H9 (cell line): ENCODE measurements around the gene DPH5. TPM values are rescaled to one million over a fixed set of nuclear protein-coding genes. Genes with fewer than 3 reads are reported as not detected.

Experiments
- DNase-seq: peaks from one replicate; pipeline ENCODE4 v3.0.0-alpha.2; 2017
- H2AFZ ChIP-seq: one replicate; pipeline ENCODE4 v1.6.1; 2013; ENCODE audit warnings: mild to moderate bottlenecking, low read length, control low read depth, moderate library complexity
- H2AK5ac ChIP-seq: 2 replicates; pipeline ENCODE4 v1.6.1; 2013; ENCODE audit warnings: low read length, control low read depth, mixed read lengths; ENCODE audit not compliant: insufficient read length
- H2BK120ac ChIP-seq: one replicate; pipeline ENCODE4 v1.6.1; 2013; ENCODE audit warnings: low read depth, mild to moderate bottlenecking, low read length, control low read depth, inconsistent platforms; ENCODE audit not compliant: poor library complexity, severe bottlenecking
- H2BK12ac ChIP-seq: 2 replicates; pipeline ENCODE4 v1.6.1; 2013; ENCODE audit warnings: low read length, control low read depth, mixed read lengths, low read depth; ENCODE audit not compliant: insufficient read length
- H2BK15ac ChIP-seq: 2 replicates; pipeline ENCODE4 v1.6.1; 2013; ENCODE audit warnings: low read depth, low read length, control low read depth
- H2BK20ac ChIP-seq: one replicate; pipeline ENCODE4 v1.6.1; 2013; ENCODE audit warnings: low read depth, mild to moderate bottlenecking, low read length, control low read depth, inconsistent platforms; ENCODE audit not compliant: poor library complexity, severe bottlenecking
- H2BK5ac ChIP-seq: 2 replicates; pipeline ENCODE4 v1.6.1; 2013; ENCODE audit warnings: low read length, control low read depth, mixed read lengths; ENCODE audit not compliant: insufficient read length
- H3K14ac ChIP-seq: 2 replicates; pipeline ENCODE4 v1.6.1; 2013; ENCODE audit warnings: low read length, control low read depth; ENCODE audit not compliant: insufficient read depth
- H3K18ac ChIP-seq: 2 replicates; pipeline ENCODE4 v1.6.1; 2013; ENCODE audit warnings: low read depth, mild to moderate bottlenecking, mixed read lengths, low read length, control low read depth; ENCODE audit not compliant: insufficient read length
- H3K23ac ChIP-seq: 2 replicates; pipeline ENCODE4 v1.6.1; 2013; ENCODE audit warnings: low read length, control low read depth, mixed read lengths, low read depth; ENCODE audit not compliant: insufficient read length
- H3K23me2 ChIP-seq: 2 replicates; pipeline ENCODE4 v1.6.1; 2013; ENCODE audit warnings: low read depth, mild to moderate bottlenecking, mixed read lengths, low read length, control low read depth; ENCODE audit not compliant: insufficient read length, poor library complexity, severe bottlenecking
- H3K27ac ChIP-seq: 2 replicates; pipeline ENCODE4 v1.5.1; 2013; ENCODE audit warnings: low read length, control low read depth, mixed read lengths, low read depth; ENCODE audit not compliant: insufficient read length
- H3K27me3 ChIP-seq: 2 replicates; pipeline ENCODE4 v1.6.1; 2013; ENCODE audit warnings: low read length, control low read depth, inconsistent platforms; ENCODE audit not compliant: insufficient read depth
- H3K4ac ChIP-seq: 2 replicates; pipeline ENCODE4 v1.6.1; 2013; ENCODE audit warnings: low read depth, mild to moderate bottlenecking, control low read depth, inconsistent platforms, low read length, moderate library complexity
- H3K4me1 ChIP-seq: 2 replicates; pipeline ENCODE4 v1.6.1; 2013; ENCODE audit warnings: low read length, control low read depth, inconsistent platforms; ENCODE audit not compliant: insufficient read depth
- H3K4me2 ChIP-seq: 2 replicates; pipeline ENCODE4 v1.6.1; 2013; ENCODE audit warnings: low read length, control low read depth, mixed read lengths; ENCODE audit not compliant: insufficient read length, insufficient read depth
- H3K56ac ChIP-seq: 2 replicates; pipeline ENCODE4 v1.6.1; 2013; ENCODE audit warnings: low read depth, mild to moderate bottlenecking, mixed read lengths, low read length, control low read depth; ENCODE audit not compliant: insufficient read length
- H3K79me1 ChIP-seq: 2 replicates; pipeline ENCODE4 v1.6.1; 2013; ENCODE audit warnings: low read depth, mild to moderate bottlenecking, moderate library complexity, low read length, control low read depth, inconsistent platforms; ENCODE audit not compliant: insufficient read depth, poor library complexity, severe bottlenecking
- H3K79me2 ChIP-seq: 2 replicates; pipeline ENCODE4 v1.6.1; 2013; ENCODE audit warnings: low read length, control low read depth, inconsistent platforms; ENCODE audit not compliant: insufficient read depth
- H3K9ac ChIP-seq: 2 replicates; pipeline ENCODE4 v1.6.1; 2013; ENCODE audit warnings: low read length, control low read depth, mixed read lengths; ENCODE audit not compliant: insufficient read length; ENCODE audit errors: extremely low read depth
- H3K9me3 ChIP-seq: one replicate; pipeline ENCODE4 v1.6.1; 2013; ENCODE audit warnings: low read depth, low read length, inconsistent platforms; ENCODE audit not compliant: control insufficient read depth
- H3T11ph ChIP-seq: one replicate; pipeline ENCODE4 v1.6.1; 2013; ENCODE audit warnings: mild to moderate bottlenecking, low read length, control low read depth, inconsistent platforms
- H4K20me1 ChIP-seq: one replicate; pipeline ENCODE4 v1.6.1; 2013; ENCODE audit not compliant: control insufficient read depth, insufficient read length, insufficient read depth
- H4K5ac ChIP-seq: 2 replicates; pipeline ENCODE4 v1.6.1; 2013; ENCODE audit warnings: low read depth, mild to moderate bottlenecking, mixed read lengths, low read length, control low read depth; ENCODE audit not compliant: insufficient read length
- H4K8ac ChIP-seq: replicated peaks from 2 replicates; pipeline ENCODE4 v1.6.1; 2013; ENCODE audit warnings: low read length, control low read depth, mixed read lengths, low read depth; ENCODE audit not compliant: insufficient read length
- H4K91ac ChIP-seq: 2 replicates; pipeline ENCODE4 v1.6.1; 2013; ENCODE audit warnings: low read depth, mild to moderate bottlenecking, moderate library complexity, mixed read lengths, low read length, control low read depth; ENCODE audit not compliant: insufficient read length
- H3K27ac Mint-ChIP-seq, 3 experiments: 2 replicates in 2 of 3; 3 replicates in 1 of 3; pipeline ENCODE4 v1.8.0; 2020 to 2021; ENCODE audit warnings: mixed read lengths in 3 of 3, mild to moderate bottlenecking in 1 of 3, moderate library complexity in 1 of 3
- H3K27me3 Mint-ChIP-seq: 2 replicates; pipeline ENCODE4 v1.8.0; 2021; ENCODE audit warnings: low read depth, mild to moderate bottlenecking, moderate library complexity, mixed read lengths
- H3K36me3 Mint-ChIP-seq, 3 experiments: 2 replicates in 2 of 3; 3 replicates in 1 of 3; pipeline ENCODE4 v1.8.0; 2020 to 2021; ENCODE audit warnings: low read depth in 3 of 3, mixed read lengths in 3 of 3; ENCODE audit not compliant: insufficient read depth in 1 of 3
- H3K4me1 Mint-ChIP-seq, 2 experiments: 2 replicates each; pipeline ENCODE4 v1.8.0; 2020; ENCODE audit warnings: mixed read lengths in 2 of 2
- H3K4me3 Mint-ChIP-seq, 2 experiments: 2 replicates in 1 of 2; 3 replicates in 1 of 2; pipeline ENCODE4 v1.8.0; 2020 to 2021; ENCODE audit warnings: mild to moderate bottlenecking in 2 of 2, mixed read lengths in 2 of 2, moderate library complexity in 1 of 2
- H3K9me3 Mint-ChIP-seq, 2 experiments: 2 replicates in 1 of 2; 3 replicates in 1 of 2; pipeline ENCODE4 v1.8.0; 2020; ENCODE audit warnings: mild to moderate bottlenecking in 2 of 2, mixed read lengths in 2 of 2, moderate library complexity in 1 of 2
- WGBS: extraction: QIAGEN DNeasy Blood & Tissue Kit; methylation state at CpG from one replicate; pipeline ENCODE4 v1.1.7; 2013; ENCODE audit warnings: missing lambda C conversion rate, low lambda C conversion rate, mixed read lengths; ENCODE audit not compliant: insufficient read length; ENCODE audit errors: extremely low coverage; 5-methylcytosine and 5-hydroxymethylcytosine counted together
- total RNA-seq: library from RNA; stranded (reverse); gene quantifications from 2 replicates; pipeline ENCODE4 v1.2.1, GENCODE V29; 2021
- TF ChIP-seq, protein P1 (sequence below): fragments of 200-600 bp; sonication (generic); conservative IDR thresholded peaks from 3 replicates; pipeline ENCODE4 v1.8.0; 2021; ENCODE audit warnings: antibody characterized with exemption, mild to moderate bottlenecking

The DPH5 gene
- total RNA-seq, 1 experiment from 2014 or later = 49.4 TPM

DNA sequence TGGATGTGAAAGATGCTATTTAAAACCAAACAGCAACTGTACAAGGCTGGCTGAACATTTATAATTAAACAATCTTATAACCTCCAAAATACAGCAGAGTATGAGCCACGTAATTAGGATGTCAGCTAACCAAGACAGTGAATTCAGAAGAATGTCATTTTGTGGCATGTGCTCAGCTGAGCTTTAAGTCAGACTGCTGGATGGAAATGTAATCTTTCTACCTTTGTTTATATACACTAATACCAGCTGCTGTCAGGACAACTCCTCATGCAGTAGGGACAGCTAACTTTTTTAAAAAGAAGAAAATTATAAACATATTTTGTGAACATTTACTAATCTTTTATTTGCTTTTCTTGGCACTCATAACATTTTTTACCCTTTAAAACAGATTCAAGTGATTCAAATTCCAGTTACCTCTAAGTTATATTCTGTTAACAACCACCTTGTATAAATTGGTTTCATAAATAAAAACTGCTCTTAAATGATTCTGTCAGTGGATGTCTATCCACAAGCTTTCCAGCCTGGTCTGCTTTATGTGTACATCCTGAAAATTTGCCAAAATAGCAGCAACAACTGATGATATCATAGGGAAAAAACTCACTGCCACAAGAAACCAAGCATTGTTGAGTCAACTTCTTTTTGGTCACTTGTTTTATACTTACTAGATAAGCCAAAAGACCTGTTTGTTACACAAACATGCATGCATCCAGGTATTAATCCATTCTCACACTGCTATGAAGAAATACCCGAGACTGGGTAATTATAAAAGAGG is 36.1 kb downstream of the DPH5 start:
- H3K4me3 Mint-ChIP-seq = no peak overlapping the region
- H3K4me1 Mint-ChIP-seq = no peaks in the 10 kb centered on the region; a peak in 1 of 4 replicates
- no peaks in the 10 kb centered on the region for H3K23me2 ChIP-seq
- no peak overlapping the region for H2AK5ac ChIP-seq
- no peak overlapping the region for H3K4ac ChIP-seq
- H3K36me3 Mint-ChIP-seq = peaks cover 9 to 16% (median 13%) of the 10 kb centered on the region in 3 experiments; a peak in 6 of 7 replicates
- no peak overlapping the region for H4K8ac ChIP-seq
- H3K23ac ChIP-seq = no peak overlapping the region
- no peak overlapping the region for H3K4me2 ChIP-seq
- no peaks in the 10 kb centered on the region for H3K9me3 Mint-ChIP-seq
- no peaks in the 10 kb centered on the region for H4K20me1 ChIP-seq
- H3K9me3 ChIP-seq = no peaks in the 10 kb centered on the region
- no peak overlapping the region for H2BK120ac ChIP-seq
- no peak for DNase-seq
- no peak overlapping the region for H4K5ac ChIP-seq
- no peak overlapping the region for H3K27ac ChIP-seq
- H3K9ac ChIP-seq = no peak overlapping the region
- no peaks in the 10 kb centered on the region for H3K79me2 ChIP-seq
- H2BK20ac ChIP-seq = no peak overlapping the region
- H2BK5ac ChIP-seq = no peak overlapping the region
- H3K56ac ChIP-seq = no peak overlapping the region
- H2AFZ ChIP-seq = no peak overlapping the region
- no peaks in the 10 kb centered on the region for H3K4me1 ChIP-seq
- no peaks in the 10 kb centered on the region for H3K79me1 ChIP-seq
- no peaks in the 10 kb centered on the region for H3K27me3 ChIP-seq
- H4K91ac ChIP-seq = no peak overlapping the region
- H3T11ph ChIP-seq = no peak overlapping the region
- no peak overlapping the region for H3K14ac ChIP-seq
- H2BK12ac ChIP-seq = no peak overlapping the region
- no peak overlapping the region for H3K18ac ChIP-seq
- no peak overlapping the region for H3K27ac Mint-ChIP-seq
- TF ChIP-seq, protein P1, sequence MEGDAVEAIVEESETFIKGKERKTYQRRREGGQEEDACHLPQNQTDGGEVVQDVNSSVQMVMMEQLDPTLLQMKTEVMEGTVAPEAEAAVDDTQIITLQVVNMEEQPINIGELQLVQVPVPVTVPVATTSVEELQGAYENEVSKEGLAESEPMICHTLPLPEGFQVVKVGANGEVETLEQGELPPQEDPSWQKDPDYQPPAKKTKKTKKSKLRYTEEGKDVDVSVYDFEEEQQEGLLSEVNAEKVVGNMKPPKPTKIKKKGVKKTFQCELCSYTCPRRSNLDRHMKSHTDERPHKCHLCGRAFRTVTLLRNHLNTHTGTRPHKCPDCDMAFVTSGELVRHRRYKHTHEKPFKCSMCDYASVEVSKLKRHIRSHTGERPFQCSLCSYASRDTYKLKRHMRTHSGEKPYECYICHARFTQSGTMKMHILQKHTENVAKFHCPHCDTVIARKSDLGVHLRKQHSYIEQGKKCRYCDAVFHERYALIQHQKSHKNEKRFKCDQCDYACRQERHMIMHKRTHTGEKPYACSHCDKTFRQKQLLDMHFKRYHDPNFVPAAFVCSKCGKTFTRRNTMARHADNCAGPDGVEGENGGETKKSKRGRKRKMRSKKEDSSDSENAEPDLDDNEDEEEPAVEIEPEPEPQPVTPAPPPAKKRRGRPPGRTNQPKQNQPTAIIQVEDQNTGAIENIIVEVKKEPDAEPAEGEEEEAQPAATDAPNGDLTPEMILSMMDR = no peak
- no peak overlapping the region for H2BK15ac ChIP-seq
- H3K27me3 Mint-ChIP-seq = no peaks in the 10 kb centered on the region
- no CpG with 5 or more reads among the region's 2 CpGs for WGBS
